Activated CD8-positive, alpha-beta T cell treated with anti-CD3 and anti-CD28 coated beads for 36 hours (primary cell): Measurements from ENCODE around the gene TMC1. TPM values are rescaled to one million over a fixed set of nuclear protein-coding genes. Genes with fewer than 3 reads are reported as not detected.

ENCODE experiments used
- ATAC-seq: fragments of 200-7000 bp; cut with Tn5 transposase; one replicate; pipeline ENCODE4 v1.10.0; 2021; ENCODE audit warnings: mild to moderate bottlenecking, moderate library complexity
- CTCF ChIA-PET: fragments of 350-600 bp; sonication (Branson Sonifier 250); formaldehyde crosslinking; loops from one replicate; lab custom pipeline; 2021; ENCODE audit warnings: antibody characterized with exemption; lab: Charles Lee
- POLR2A ChIA-PET: fragments of 350-600 bp; sonication (Branson Sonifier 250); formaldehyde crosslinking; loops from one replicate; lab custom pipeline; 2021; ENCODE audit warnings: antibody characterized with exemption; lab: Charles Lee
- DNase-seq: peaks from one replicate; pipeline ENCODE4 v3.0.0-alpha.2; 2020
- H3K27ac Mint-ChIP-seq: one replicate; pipeline ENCODE4 v1.8.0; 2021; ENCODE audit warnings: mild to moderate bottlenecking, mixed read lengths
- H3K27me3 Mint-ChIP-seq: one replicate; pipeline ENCODE4 v1.8.0; 2021; ENCODE audit warnings: mixed read lengths
- H3K36me3 Mint-ChIP-seq: one replicate; pipeline ENCODE4 v1.8.0; 2021; ENCODE audit warnings: low read depth, mixed read lengths
- H3K4me1 Mint-ChIP-seq: one replicate; pipeline ENCODE4 v1.8.0; 2021; ENCODE audit warnings: low read depth, mixed read lengths
- H3K4me3 Mint-ChIP-seq: one replicate; pipeline ENCODE4 v1.8.0; 2021; ENCODE audit warnings: mild to moderate bottlenecking, moderate library complexity, mixed read lengths
- H3K9me3 Mint-ChIP-seq: one replicate; pipeline ENCODE4 v1.8.0; 2021; ENCODE audit warnings: mixed read lengths
- intact Hi-C: fragments of 100-400 bp; cut with micrococcal nuclease; formaldehyde crosslinking; loops from one replicate; pipeline ENCODE4 v1.10.0; 2022
- total RNA-seq, 2 experiments: library from RNA; stranded (reverse); gene quantifications; one replicate each; pipeline ENCODE4 v1.2.3, GENCODE V29; 2021
- TF ChIP-seq, protein P1 (sequence below): fragments of 200-600 bp; IDR thresholded peaks from one replicate; pipeline ENCODE4 v1.8.0; 2022; ENCODE audit warnings: antibody characterized with exemption, mild to moderate bottlenecking

TMC1 gene
- total RNA-seq, 2 experiments from 2014 or later, result 0.38 TPM; not detected in 1

DNA sequence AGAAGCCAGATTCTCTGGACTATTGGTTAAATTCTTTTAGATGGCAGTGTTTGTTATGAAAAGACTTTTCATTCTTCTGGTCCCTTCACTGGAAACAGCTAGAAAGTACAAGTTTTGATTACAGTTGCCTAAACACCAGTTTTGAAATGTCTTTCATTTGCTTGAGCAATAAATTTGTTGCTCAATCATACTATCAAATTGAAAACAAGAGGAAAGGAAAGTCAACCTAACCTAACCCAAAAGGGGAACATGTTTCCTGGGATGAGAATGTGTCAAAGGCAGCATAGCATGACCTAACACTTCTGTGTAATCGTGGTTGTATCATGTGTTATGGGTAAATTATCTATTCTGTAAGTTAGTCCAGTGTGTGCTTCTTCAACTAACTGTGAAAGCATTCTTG, 213.2 kb downstream of the TMC1 start:
- no peaks in the 10 kb centered on the region for H3K4me1 Mint-ChIP-seq
- H3K9me3 Mint-ChIP-seq, result no peaks in the 10 kb centered on the region
- no peak overlapping the region for H3K4me3 Mint-ChIP-seq
- intact Hi-C loops, result no loop called here
- no peak overlapping the region for H3K27ac Mint-ChIP-seq
- no peaks in the 10 kb centered on the region for H3K36me3 Mint-ChIP-seq
- TF ChIP-seq, protein P1, sequence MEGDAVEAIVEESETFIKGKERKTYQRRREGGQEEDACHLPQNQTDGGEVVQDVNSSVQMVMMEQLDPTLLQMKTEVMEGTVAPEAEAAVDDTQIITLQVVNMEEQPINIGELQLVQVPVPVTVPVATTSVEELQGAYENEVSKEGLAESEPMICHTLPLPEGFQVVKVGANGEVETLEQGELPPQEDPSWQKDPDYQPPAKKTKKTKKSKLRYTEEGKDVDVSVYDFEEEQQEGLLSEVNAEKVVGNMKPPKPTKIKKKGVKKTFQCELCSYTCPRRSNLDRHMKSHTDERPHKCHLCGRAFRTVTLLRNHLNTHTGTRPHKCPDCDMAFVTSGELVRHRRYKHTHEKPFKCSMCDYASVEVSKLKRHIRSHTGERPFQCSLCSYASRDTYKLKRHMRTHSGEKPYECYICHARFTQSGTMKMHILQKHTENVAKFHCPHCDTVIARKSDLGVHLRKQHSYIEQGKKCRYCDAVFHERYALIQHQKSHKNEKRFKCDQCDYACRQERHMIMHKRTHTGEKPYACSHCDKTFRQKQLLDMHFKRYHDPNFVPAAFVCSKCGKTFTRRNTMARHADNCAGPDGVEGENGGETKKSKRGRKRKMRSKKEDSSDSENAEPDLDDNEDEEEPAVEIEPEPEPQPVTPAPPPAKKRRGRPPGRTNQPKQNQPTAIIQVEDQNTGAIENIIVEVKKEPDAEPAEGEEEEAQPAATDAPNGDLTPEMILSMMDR, result no peak
- ChIA-PET POLR2A (no interaction called here), CTCF (no interaction called here)
- DNase-seq (no peak), ATAC-seq (no peak)
- H3K27me3 Mint-ChIP-seq, result peaks cover 7% of the 10 kb centered on the region

- ChIA-PET POLR2A (no interaction called here), CTCF (no interaction called here)
- TF ChIP-seq, protein P1, result no peak
- no peaks in the 10 kb centered on the region for H3K4me1 Mint-ChIP-seq
- H3K9me3 Mint-ChIP-seq, result no peaks in the 10 kb centered on the region
- H3K27me3 Mint-ChIP-seq, result peaks cover 2% of the 10 kb centered on the region
- DNase-seq, result no peak
- no peaks in the 10 kb centered on the region for H3K36me3 Mint-ChIP-seq
- ATAC-seq, result no peak
- H3K4me3 Mint-ChIP-seq, result no peak overlapping the region
- H3K27ac Mint-ChIP-seq, result no peak overlapping the region
- intact Hi-C loops, result no loop called here
These were observed 222.4 kb downstream of the TMC1 start for GRCh38 chr9:72743836-72744235.

DNA sequence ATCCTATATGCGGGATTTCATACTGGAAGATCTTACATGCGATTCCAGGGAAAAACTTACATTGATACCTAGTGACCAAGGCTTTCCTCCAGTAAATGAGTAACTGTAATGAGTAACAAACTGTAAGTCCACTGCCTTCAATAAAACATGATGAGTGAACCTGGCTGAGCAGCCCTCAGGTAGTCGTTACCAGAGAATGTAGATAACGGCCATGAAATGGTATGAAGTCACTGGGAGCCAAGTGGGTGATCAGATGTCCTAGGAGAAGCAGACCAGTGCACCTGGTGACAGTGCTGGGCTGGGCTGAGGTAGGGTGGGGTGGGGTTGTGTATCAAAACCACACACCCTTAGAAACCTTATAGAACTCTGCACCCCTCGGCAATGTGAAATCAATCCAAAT, 227.9 kb downstream of the TMC1 start:
- Mint-ChIP-seq H3K27ac (no peak overlapping the region), H3K4me3 (no peak overlapping the region), H3K4me1 (no peaks in the 10 kb centered on the region), H3K27me3 (peaks cover 2% of the 10 kb centered on the region), H3K36me3 (no peaks in the 10 kb centered on the region), H3K9me3 (no peaks in the 10 kb centered on the region)
- POLR2A ChIA-PET, result no interaction called here
- CTCF ChIA-PET, result no interaction called here
- ATAC-seq, result no peak
- intact Hi-C loops, result no loop called here
- no peak for DNase-seq
- TF ChIP-seq, protein P1, result no peak

GRCh38 chr9:72751541-72751940, 230.1 kb downstream of the TMC1 start:
- no peaks in the 10 kb centered on the region for H3K4me1 Mint-ChIP-seq
- no peak for ATAC-seq
- TF ChIP-seq, protein P1, result no peak
- peaks cover 2% of the 10 kb centered on the region for H3K27me3 Mint-ChIP-seq
- H3K4me3 Mint-ChIP-seq, result no peak overlapping the region
- ChIA-PET POLR2A (no interaction called here), CTCF (interaction anchor here (1.1 kb wide), 1 partner anchor 470 kb away, joined by 3 read pairs; no protein-coding TSS in a partner anchor)
- intact Hi-C loops, result no loop called here
- no peaks in the 10 kb centered on the region for H3K9me3 Mint-ChIP-seq
- no peaks in the 10 kb centered on the region for H3K36me3 Mint-ChIP-seq
- no peak for DNase-seq
- no peak overlapping the region for H3K27ac Mint-ChIP-seq

DNA sequence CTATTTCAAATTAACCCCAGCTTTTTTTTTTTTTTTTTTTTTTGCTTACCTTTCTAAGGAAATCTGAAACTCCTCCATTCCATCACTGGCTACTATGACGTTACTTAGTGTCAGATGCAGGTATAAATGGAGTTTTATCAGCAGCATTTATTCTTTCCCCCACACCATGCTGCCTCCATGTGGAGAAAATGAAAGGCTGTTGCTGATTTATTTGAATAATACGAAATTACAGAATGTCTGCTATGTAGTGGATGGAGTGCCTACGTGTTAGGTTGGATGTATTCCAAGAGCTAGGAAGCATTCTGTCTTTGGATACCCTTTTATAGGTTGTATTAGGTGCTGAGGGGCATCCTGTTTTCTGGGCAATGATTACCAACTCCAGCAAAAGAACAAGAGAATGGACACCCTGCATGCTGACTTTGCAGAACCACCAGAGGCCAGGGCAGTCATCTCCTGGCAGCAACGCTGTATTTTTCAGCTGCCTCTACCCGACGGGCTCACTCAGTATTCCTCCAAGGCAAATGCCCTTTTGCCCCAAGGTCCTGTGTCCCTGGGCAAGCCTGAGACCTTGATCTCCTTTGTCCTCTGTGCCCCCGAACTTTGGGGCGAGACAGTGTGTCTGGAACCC, 232.0 kb downstream of the TMC1 start:
- TF ChIP-seq, protein P1, result no peak
- Mint-ChIP-seq H3K27ac (no peak overlapping the region), H3K9me3 (no peaks in the 10 kb centered on the region), H3K36me3 (no peaks in the 10 kb centered on the region), H3K27me3 (peaks cover 2% of the 10 kb centered on the region), H3K4me3 (no peak overlapping the region), H3K4me1 (no peaks in the 10 kb centered on the region)
- ChIA-PET CTCF (interaction anchor here (2.0 kb wide), 1 partner anchor 474 kb away, joined by 6 read pairs; no protein-coding TSS in a partner anchor), POLR2A (no interaction called here)
- intact Hi-C loops, result no loop called here
- ATAC-seq, result no peak
- no peak for DNase-seq
